Measurements from ENCODE around the gene MAP10.

- no peak for TF ChIP-seq TARDBP (IDR thresholded peaks at IDR 0.05)
- no peak for TF ChIP-seq NFRKB (IDR thresholded peaks at IDR 0.05)
- no peak for TF ChIP-seq FOXK2 (IDR thresholded peaks at IDR 0.05)
- TF ChIP-seq ELF4 (IDR thresholded peaks at IDR 0.05): no peak
- no peak for TF ChIP-seq SUZ12 (IDR thresholded peaks at IDR 0.05)
- TF ChIP-seq HDGF (IDR thresholded peaks at IDR 0.05; ENCODE audit: borderline replicate concordance): no peak
- no peak for TF ChIP-seq FOXM1 (IDR thresholded peaks at IDR 0.05; ENCODE audit: borderline replicate concordance)
- no peak for TF ChIP-seq FOXA1 (IDR thresholded peaks at IDR 0.05)
- TF ChIP-seq LEF1 (IDR thresholded peaks at IDR 0.05; ENCODE audit: borderline replicate concordance): no peak
- TF ChIP-seq ARNT (IDR thresholded peaks at IDR 0.05): no peak
- no peak for TF ChIP-seq ZNF384 (IDR thresholded peaks at IDR 0.05)
- TF ChIP-seq SP1 (IDR thresholded peaks at IDR 0.05): no peak
- TF ChIP-seq BHLHE40 (IDR thresholded peaks at IDR 0.05; ENCODE audit: borderline replicate concordance): no peak
- TF ChIP-seq CTBP1 (IDR thresholded peaks at IDR 0.05; ENCODE audit: borderline replicate concordance): no peak
Observed at GRCh38 chr1:232768793-232769192, 36.4 kb upstream of the MAP10 start.
